BJ (cell line): ENCODE results near the gene SCFD2. TPM values are rescaled to one million over a fixed set of nuclear protein-coding genes. Genes with fewer than 3 reads are reported as not detected.

Source experiments
- CTCF ChIA-PET: fragments of 350-600 bp; formaldehyde crosslinking; extraction: SDS; loops from one replicate; lab custom pipeline; 2021; ENCODE audit warnings: antibody characterized with exemption, inconsistent platforms; lab: Yijun Ruan, JAX
- POLR2A ChIA-PET: fragments of 300-600 bp; sonication (Branson Sonifier 250); formaldehyde crosslinking; extraction: SDS; loops from one replicate; lab custom pipeline; 2021; ENCODE audit warnings: antibody characterized with exemption; lab: Charles Lee
- DNase-seq: peaks from one replicate; pipeline ENCODE4 v3.0.0-alpha.2; 2011; ENCODE audit warnings: low read depth
- H3K27me3 ChIP-seq: 2 replicates; pipeline ENCODE4 v1.6.0; 2011; ENCODE audit warnings: low read length; ENCODE audit not compliant: control insufficient read depth, insufficient read depth
- H3K36me3 ChIP-seq: 2 replicates; pipeline ENCODE4 v1.5.1; 2011; ENCODE audit warnings: low read length; ENCODE audit not compliant: control insufficient read depth, insufficient read depth
- H3K4me3 ChIP-seq: 2 replicates; pipeline ENCODE4 v1.5.1; 2011; ENCODE audit warnings: low read depth, mild to moderate bottlenecking, control low read depth, low read length
- CTCF ChIP-seq: IDR thresholded peaks from 2 replicates; pipeline ENCODE4 v1.5.1; 2011; ENCODE audit warnings: low read depth, mild to moderate bottlenecking, control low read depth, inconsistent platforms, low read length, moderate library complexity; ENCODE audit not compliant: insufficient read depth
- polyA plus RNA-seq: library from polyadenylated mRNA; depleted of rRNA; stranded (reverse); fragments of >200 nt; gene quantifications from 2 replicates; pipeline ENCODE4 v1.2.3, GENCODE V29; 2011

SCFD2 gene
- polyA plus RNA-seq, 1 experiment: 17.4 TPM

GRCh38 chr4:52874948-52875347 is 490.9 kb downstream of the SCFD2 start:
- Histone ChIP-seq H3K4me3 (no peak overlapping the region), H3K27me3 (no peaks in the 10 kb centered on the region), H3K36me3 (peaks cover 1% of the 10 kb centered on the region)
- ChIA-PET CTCF (interaction anchor here (1.1 kb wide), 1 partner anchor 17 kb away, joined by 3 read pairs; no protein-coding TSS in a partner anchor), POLR2A (no interaction called here)
- no peak for DNase-seq
- TF ChIP-seq CTCF: no peak

GRCh38 chr4:52873861-52874343 is 492.0 kb downstream of the SCFD2 start:
- ChIA-PET CTCF (no interaction called here), POLR2A (no interaction called here)
- Histone ChIP-seq H3K36me3 (peaks cover 1% of the 10 kb centered on the region), H3K4me3 (no peak overlapping the region), H3K27me3 (no peaks in the 10 kb centered on the region)
- no peak for TF ChIP-seq CTCF
- DNase-seq: no peak

- no peak for TF ChIP-seq CTCF
- no peak overlapping the region for H3K4me3 ChIP-seq
- peaks cover 1% of the 10 kb centered on the region for H3K36me3 ChIP-seq
- ChIA-PET CTCF (no interaction called here), POLR2A (no interaction called here)
- no peak for DNase-seq
- no peaks in the 10 kb centered on the region for H3K27me3 ChIP-seq
Observed at GRCh38 chr4:52873191-52873590, 492.7 kb downstream of the SCFD2 start.

GRCh38 chr4:52870225-52870624 is 495.6 kb downstream of the SCFD2 start:
- no peak overlapping the region for H3K4me3 ChIP-seq
- ChIA-PET CTCF (no interaction called here), POLR2A (no interaction called here)

GRCh38 chr4:52869656-52870055 is 496.2 kb downstream of the SCFD2 start:
- ChIA-PET CTCF (interaction anchor here (1.6 kb wide), 1 partner anchor 14 kb away, joined by 3 read pairs; no protein-coding TSS in a partner anchor), POLR2A (no interaction called here)
- TF ChIP-seq CTCF: no peak
- H3K27me3 ChIP-seq: no peaks in the 10 kb centered on the region
- peaks cover 1% of the 10 kb centered on the region for H3K36me3 ChIP-seq
- DNase-seq: no peak
- H3K4me3 ChIP-seq: no peak overlapping the region

More at GRCh38 chr4:52870225-52870624, 495.6 kb downstream of the SCFD2 start:
- no peaks in the 10 kb centered on the region for H3K27me3 ChIP-seq
- TF ChIP-seq CTCF: no peak
- H3K36me3 ChIP-seq: peaks cover 1% of the 10 kb centered on the region
- DNase-seq: no peak
